SKM-1 treated with dmso at 0.1 percent for 144 hours (cell line): ENCODE results near the gene SLC25A25.
"Not testable (repeated sequence)": the region's sequence is repeated elsewhere in the genome, so short reads cannot be mapped to it uniquely, and the experiment has no call there.

Experiments used
- DNase-seq: peaks from one replicate; lab custom pipeline; 2025; ENCODE audit not compliant: unreplicated experiment; lab: John Stamatoyannopoulos, UW

Gene SLC25A25

GRCh38 chr9:128067645-128068385, at the start of gene SLC25A25:
SLC25A25 (plus strand) TSS chr9:128068232; CDS start chr9:128068320, 88 bp downstream.
- DNase-seq, result peak; percentile 98

DNA sequence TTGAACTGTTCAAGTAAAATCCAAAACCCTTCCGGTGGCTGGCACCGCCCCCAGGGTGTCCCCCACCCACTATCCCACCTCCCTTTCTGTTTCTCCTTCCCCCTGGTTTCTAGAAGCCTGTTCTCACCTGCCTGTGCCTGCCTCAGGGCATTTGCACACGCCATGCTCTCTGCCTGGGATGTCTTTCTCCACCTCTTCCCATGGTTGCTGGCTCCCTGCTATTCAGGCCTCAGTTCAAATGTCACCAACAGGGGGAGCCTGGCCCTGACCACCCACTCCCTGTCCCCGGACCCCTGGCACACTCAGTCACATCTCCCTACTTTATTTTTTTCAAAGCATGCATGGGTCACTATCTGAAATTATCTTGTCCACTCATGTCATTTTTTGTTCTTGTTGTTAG, 47.3 kb upstream of the SLC25A25 start:
- DNase-seq, result no peak

DNA sequence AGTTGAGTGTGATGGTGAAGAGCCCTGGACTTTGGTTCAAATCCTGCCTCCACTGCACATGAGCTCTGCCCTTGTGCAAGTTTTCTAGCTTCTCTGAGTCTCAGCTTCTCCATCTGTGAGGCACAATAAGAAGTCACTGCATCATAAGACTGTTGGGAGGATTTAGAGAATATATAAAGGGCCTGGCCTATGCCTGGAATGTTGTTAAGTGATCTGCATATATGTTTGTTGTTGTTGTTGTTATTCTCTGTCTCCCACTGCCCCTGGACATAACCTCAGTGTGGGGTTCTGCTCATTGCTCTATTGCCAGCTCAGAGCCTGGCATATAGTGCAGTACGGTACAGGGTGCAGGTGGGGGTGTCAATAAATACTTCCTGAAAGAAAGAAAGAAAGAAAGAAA, 46.9 kb upstream of the SLC25A25 start:
- DNase-seq, result no peak

- DNase-seq, result no peak
These were observed 45.1 kb upstream of the SLC25A25 start for GRCh38 chr9:128022886-128023285.

GRCh38 chr9:128023671-128024070, 44.4 kb upstream of the SLC25A25 start:
- not testable (repeated sequence) for DNase-seq

GRCh38 chr9:128024761-128025308, 43.2 kb upstream of the SLC25A25 start:
- DNase-seq, result no peak

- DNase-seq, result no peak
These were observed 42.3 kb upstream of the SLC25A25 start for GRCh38 chr9:128025736-128026135.

GRCh38 chr9:128026255-128026772, 41.7 kb upstream of the SLC25A25 start:
- no peak for DNase-seq

DNA sequence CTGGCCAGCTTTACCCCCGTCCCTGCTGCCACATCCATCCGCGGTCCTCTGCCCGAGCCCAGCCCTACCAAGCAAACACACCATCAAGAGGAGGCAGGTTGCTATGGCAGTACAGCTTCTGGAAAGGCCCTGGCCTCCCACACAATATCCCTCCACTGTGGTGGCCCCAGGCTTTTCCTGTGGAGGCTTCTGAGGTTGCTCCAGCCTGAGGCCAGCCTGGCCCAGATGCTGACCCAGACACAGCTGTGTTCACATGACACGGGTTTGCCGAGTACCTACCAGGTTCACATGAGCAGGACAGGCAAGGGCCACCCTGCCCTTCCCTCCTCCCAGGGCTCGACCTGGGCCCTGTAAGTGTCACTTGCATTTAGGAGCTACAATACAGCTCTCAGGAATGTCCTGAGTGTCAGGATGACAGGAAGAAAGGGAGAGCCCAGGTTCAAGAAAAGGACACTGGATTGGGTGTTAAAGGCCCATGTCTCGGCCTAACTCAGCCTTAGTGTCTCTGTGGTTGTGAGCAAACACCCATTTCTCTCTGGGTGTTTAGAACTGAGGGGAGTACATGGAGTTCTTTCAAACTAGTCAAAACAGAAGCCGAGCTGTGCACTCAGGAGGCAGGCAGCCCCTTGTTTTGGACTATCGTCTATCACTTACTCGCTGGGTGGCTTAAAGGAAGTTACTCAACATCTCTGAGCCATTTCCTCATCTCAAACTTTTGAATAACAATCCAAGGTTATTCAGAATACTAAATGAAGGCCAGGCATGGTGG, 41.1 kb upstream of the SLC25A25 start:
- DNase-seq, result peak; percentile 38

GRCh38 chr9:128027705-128028104, 40.3 kb upstream of the SLC25A25 start:
- DNase-seq, result no peak

- DNase-seq, result no peak
These were observed 34.4 kb upstream of the SLC25A25 start for GRCh38 chr9:128033609-128034008.

DNA sequence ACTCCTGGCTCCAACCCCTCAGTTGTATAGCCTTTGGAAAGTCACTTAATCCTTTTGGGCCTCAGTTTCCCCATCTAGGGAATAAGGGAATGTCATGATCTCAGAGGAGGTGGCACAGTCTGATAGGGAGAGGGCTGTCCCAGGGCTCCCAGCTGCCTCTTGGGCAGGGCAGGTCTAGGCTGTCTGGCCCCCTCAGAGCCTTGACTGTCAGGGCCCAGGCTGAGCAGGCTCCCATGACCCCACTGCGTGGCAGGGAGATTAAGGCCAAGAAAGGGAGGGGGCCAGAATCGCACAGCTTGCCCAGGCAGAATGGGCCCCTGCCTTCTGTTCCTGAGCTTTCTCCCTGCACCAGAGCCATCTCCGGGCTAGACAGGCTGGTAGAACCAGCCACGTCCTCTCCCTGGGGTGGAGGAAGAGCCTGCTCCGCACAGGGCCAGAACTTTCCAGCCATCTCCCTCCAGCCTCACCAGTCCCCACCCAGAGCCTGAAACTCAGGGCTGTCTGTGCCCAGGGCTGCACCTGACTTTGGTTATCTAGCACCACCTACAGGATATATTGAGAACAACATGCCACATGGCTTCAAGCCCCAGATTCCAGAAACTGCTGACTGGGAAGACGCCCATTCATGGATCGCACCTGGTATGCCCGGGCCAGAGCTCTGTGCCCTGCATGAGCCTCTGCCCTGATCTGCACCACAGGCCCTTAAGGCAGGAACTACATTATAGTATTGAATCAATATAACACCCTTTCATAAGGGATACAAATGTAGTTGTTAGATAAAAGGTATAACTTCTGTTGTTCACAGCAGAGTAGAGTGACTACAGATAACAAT, 33.0 kb upstream of the SLC25A25 start:
- DNase-seq, result peak; percentile 66

GRCh38 chr9:128036522-128036921, 31.5 kb upstream of the SLC25A25 start:
- not testable (repeated sequence) for DNase-seq

GRCh38 chr9:128040783-128041182, 27.2 kb upstream of the SLC25A25 start:
- DNase-seq, result not testable (repeated sequence)

DNA sequence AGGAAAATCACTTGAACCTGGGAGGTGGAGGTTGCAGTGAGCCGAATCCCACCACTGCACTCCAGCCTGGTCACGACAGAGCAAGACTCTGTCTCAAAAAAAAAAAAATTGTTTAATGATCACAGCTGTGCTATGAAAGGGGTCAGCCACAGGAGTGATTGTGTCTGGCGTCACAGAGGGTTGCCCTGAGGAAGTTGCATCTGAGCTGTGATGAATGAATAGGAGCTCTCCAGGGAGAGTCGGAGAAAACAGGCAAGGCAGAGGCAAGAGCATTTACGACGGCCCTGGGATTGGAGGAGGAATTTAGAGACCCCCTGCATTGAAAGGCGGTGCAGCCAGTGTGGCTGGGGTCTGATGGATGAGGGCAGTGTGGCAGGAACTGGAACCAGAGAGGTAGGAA, 26.0 kb upstream of the SLC25A25 start:
- no peak for DNase-seq

GRCh38 chr9:128043467-128043868, 24.6 kb upstream of the SLC25A25 start:
- no peak for DNase-seq

DNA sequence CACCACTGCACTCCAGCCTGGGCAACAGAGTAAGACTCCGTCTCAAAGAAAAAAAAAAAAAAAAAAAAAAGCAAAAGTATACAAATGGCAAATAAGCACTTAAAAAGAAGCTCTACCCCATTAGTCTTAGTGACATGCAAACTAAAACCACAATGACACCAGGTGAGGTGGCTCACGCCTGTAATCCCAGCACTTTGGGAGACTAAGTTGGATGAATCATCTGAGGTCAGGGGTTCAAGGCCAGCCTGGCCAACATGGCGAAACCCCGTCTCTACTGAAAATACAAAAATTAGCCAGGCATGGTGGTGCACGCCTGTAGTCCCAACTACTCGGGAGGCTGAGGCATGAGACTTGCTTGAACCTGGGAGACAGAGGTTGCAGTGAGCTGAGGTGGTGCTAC, 22.6 kb upstream of the SLC25A25 start:
- not testable (repeated sequence) for DNase-seq

DNA sequence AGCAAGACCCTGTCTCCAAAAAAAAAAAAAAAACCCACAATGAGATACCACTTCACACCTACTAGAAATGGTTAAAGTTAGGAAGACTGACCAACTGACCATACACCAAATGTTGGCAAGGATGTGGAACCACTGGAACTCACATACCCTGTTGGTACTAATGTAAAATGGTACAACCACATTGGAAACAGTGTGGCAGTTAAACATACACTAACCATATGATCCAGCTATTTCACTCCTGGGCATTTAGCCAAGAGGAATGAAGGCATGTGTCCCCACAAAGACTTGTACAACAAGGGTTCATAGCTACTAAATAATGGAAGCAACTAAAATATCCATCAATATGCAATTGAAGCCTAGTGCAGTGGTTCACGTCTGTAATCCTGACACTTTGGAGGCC, 22.2 kb upstream of the SLC25A25 start:
- DNase-seq, result no peak

DNA sequence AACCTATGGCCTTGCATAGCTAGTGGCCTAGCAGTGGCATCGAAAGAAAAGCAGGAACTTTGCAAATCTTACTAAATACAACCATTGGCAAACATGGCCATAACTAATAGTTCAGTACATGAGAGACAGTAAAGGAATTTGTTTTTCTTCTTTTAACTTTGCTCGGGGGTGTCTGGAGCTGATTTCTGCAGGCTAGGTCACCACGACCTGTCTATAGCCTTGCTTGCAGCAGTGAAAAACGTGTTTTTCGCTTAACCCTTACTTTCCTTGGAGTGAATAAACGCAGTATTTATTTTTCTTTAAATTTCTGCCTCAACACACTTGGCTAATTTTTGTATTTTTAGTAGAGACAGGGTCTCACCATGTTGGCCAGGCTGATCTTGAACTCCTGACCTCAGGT, 20.8 kb upstream of the SLC25A25 start:
- no peak for DNase-seq

DNA sequence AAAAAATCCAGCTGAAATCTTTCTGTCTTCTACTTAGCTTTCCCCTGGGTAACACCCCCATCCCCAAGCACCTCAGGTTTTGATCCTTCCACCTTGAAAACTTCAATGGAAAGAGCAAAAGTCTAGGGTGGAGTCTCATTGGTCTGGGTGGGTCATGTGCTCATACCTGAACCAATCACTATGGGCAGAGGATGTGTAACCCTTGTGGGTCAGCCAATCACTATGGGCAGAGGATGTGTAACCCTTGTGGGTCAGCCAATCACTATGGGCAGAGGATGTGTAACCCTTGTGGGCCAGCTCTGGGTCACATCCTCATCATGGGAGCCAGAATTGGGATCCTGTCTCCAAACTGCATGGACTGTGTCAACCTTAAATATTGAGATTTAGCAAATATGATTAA, 19.4 kb upstream of the SLC25A25 start:
- DNase-seq, result no peak

DNA sequence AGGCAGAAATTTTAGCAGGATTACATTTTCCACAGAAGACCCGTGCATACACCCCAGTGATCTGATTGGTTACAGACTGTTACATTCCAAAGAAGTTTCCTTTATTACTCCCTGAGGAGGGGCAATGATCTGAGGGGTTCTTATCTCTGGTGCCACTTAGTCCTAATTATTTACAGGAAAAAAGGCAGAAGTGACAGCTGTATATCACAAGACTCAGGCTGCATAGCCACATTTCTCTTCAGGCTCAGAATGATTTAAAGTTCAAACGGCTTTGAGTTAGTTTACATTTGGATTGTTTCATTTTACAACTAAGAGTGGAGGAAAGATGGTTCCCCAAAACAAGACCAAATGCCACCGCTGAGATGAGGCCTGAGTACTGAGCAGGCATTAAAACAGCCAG, 18.2 kb upstream of the SLC25A25 start:
- no peak for DNase-seq
